HG03097 (cell line): ENCODE data around the gene TOE1.

Experiments
- ATAC-seq: cut with Tn5 transposase; IDR thresholded peaks from one replicate; pipeline ENCODE4 v1.9.1; 2021; ENCODE audit not compliant: unreplicated experiment, low FRiP score

Gene TOE1

DNA sequence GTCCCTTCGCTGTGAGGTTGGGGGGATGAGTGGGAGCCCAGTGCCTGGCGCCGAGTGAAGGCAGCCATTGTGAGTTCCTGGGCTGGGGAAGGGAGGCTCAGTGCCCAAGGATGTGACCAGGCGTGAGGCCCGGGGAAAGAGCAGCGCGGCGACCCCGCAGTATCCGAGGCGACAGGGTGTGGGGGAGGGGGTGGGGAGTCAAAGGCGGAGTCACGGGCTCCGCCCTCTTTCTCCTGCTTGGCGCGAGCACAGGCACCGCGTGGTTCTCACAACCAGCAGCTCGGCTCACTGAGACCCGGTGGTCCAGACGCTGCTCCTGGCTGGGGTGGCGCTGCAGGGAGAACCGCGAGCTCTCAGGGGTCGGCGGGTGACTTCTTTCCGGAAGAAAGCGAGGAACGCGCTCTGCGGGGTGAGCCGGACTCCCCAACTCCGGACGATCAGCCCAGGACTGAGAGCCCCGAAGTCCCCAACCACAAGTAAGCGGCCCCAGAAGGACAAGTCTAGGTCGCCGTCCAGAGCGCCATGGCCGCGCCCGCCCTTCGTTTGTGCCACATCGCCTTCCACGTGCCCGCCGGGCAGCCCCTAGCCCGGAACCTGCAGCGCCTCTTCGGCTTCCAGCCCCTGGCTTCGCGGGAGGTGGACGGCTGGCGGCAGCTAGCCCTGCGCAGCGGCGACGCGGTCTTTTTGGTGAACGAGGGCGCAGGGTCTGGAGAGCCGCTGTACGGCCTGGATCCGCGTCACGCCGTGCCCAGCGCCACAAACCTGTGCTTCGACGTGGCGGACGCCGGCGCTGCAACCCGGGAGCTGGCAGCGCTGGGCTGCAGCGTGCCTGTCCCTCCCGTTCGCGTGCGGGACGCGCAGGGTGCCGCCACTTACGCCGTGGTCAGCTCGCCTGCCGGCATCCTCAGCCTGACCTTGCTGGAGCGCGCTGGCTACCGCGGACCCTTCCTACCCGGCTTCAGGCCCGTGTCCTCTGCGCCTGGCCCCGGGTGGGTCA lies 13.0 kb upstream of the TOE1 start, which contains the start of gene HPDL:
Gene HPDL, plus strand, starts transcription at position 269 of the 997 bp plus-strand sequence. Its CDS starts 254 bp downstream, at position 523.
- no peak for ATAC-seq

DNA sequence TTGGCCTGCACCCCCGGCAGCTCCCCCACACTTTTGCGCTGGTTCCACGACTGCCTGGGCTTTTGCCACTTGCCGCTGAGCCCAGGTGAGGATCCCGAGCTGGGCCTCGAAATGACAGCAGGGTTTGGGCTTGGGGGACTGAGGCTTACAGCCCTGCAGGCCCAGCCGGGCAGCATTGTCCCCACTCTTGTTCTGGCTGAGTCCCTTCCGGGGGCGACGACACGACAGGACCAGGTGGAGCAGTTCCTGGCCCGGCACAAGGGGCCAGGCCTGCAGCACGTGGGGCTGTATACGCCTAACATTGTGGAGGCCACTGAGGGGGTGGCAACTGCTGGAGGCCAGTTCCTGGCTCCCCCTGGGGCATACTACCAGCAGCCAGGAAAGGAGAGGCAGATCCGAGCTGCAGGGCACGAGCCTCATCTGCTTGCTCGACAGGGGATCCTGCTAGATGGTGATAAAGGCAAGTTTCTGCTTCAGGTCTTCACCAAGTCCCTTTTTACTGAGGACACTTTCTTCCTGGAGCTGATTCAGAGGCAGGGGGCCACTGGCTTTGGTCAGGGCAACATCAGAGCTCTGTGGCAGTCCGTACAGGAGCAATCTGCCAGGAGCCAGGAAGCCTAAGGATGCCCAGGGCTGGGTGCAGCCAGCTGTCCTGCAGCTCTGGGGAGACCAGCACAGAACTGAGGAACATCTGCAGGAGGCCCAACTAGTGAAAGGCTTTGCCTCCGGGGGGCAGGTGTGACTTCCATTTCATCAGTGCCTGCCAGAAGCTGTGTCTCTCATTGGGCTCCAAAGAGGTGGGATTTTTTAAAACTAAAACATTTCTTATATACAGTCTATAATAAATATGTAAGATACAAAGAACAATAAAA lies 12.1 kb upstream of the TOE1 start:
- no peak for ATAC-seq

- no peak for ATAC-seq
Observed at GRCh38 chr1:45328680-45329079, 11.3 kb upstream of the TOE1 start.

- ATAC-seq, result no peak
Observed at GRCh38 chr1:45329445-45329844, 10.5 kb upstream of the TOE1 start.

DNA sequence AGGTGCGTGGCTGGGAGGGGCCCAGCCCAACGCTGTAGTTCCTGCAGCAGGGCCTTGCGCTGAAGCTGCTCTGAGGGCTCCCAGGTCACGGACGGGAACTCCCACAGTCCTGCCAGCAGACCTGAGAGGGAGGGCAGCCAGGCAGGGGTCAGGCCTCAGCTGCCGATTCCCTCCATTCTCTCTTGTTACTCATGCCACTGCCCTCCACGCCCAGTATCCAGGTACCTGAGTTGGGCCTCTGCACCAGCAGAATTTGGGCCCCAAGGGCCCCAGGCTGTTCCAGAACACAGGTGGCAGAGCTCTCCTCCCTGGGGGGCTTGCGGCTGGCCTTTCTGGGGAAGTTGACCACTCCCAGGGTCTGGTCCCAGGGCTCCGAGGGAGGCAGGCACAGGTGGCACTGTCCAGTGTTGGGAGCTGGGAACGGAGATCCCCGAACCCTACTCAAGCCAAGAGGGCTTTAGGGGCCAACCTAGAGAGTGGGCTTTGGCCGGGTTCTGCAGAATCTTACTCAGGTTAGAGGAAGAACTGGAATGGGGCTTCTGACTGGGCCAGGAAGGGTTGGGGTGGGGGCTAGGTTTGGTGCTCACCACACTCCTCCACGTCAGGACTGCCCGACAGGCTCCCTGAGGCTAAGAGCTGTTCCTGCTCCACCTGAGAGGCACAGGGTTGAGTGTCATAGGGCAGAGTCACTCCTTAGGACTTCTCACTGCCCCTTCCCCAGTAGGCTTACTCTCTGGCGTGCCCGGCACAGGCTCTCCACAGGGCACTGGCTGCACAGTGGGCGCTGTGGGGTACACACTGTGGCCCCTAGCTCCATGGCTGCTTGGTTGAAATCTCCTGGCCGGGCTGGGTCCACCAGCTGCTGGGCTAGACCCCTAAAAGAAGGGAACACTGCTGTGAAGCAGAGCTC lies 8.3 kb upstream of the TOE1 start:
- ATAC-seq, result no peak

DNA sequence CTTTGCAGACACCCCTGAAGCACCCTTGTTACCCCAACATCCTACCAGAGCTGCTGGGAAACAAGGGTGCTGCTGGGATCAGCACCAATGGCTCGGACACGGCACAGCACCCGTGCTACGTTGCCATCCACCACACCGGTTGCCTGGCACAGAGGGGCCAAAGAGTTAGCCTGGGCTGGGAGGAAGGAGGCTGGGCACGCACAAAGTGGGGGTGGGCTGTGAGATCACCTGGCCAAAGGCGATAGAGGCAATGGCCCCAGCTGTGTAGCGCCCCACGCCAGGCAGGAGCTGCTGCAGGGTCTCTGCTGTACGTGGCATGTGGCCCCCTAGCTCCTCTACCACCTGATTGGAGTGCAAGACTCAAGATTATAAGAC lies 7.6 kb upstream of the TOE1 start:
- no peak for ATAC-seq

GRCh38 chr1:45334308-45335245 lies 5.4 kb upstream of the TOE1 start:
- no peak for ATAC-seq

DNA sequence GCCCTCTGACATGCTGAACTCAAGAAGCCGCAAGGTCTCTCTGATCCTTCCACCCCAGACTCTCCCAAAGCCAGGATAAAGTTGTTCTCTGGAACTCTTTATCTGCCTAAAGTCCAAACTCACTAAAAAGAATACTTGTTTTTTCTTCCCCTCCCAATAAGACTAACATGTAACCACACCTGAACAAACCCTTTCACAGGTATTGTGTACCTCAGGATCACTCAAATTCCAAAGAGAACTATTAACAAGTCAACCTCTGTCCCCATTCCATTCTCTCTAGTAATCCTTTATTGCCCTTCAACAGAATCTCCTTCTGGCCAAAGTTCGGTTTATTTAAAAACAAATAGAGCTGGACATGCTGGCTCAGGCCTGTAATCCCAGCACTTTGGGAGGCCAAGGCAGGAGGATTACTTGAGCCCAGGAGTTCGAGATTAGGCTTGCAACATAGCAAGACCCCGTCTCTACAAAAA lies 4.1 kb upstream of the TOE1 start:
- ATAC-seq, result no peak

GRCh38 chr1:45337630-45338325 lies 2.2 kb upstream of the TOE1 start:
- no peak for ATAC-seq

DNA sequence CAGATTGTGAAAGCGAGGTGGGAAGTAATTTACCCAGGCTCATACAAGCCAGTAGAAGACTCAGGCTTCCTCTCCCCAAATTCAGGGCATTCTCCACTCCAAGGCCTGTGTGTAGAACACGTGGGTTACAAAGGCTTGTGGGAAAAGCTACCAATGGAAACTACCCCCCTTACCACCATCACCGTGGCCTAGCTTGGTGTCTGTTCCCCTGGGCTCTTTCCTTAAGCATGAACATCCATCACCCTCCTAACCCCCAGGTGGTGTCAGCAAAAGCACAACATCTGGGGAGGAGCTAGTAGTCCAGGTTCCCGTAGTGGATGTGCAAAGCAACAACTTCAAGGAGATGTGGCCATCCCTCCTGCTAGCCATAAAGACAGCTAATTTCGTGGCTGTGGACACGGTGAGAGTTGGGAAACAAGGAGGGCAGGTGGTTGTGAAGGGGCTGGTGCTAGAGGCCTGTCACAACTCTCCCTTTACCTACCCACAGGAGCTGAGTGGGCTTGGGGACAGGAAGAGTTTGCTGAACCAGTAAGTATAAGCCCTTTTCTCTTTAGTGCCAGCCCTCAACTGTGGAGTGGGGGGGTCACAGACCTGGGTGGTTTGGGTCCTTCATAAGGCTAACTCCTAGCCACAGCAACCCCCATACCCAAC lies 971 bp downstream of the TOE1 start:
- no peak for ATAC-seq

- ATAC-seq, result no peak
Observed at GRCh38 chr1:45344499-45344898, 4.5 kb downstream of the TOE1 start.

DNA sequence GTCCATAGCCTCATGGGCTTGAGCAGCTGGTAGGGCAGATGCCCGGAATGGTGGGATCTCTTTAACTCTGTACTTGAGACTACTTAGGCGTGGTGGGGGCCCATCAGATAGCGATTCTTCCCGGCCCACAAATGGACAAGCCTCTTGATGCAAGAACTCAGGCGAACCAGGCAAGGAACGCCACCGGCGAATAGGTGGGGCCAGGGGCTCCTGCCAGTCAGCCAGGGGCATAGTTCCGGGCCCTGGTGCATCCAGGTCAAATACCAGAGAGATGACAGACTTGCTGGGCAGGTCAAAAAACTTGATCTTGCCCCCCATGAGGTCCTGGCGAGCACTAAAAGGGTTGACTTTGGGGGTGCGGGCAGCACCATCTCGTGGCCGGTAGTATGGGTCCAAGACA lies 5.0 kb downstream of the TOE1 start:
- no peak for ATAC-seq

DNA sequence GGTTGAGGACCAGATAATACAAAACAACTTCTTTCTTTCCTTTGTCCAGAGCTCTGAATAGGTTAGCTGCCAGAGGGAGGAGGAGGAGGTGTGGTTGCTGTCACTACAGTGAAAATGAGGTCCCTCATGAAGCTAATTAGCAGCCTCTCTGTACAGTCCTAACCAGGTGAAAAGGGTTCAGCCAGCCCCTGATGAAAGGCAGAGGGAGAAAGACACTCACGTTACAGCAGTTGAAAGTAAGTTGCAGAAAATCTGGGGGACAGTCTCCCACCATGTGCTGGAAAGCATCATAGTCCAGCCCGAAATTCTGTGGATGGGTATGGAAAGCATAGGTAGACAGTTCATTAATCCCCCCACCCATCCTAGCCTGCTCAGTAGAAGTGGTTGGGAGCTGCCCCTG lies 6.5 kb downstream of the TOE1 start:
- no peak for ATAC-seq

DNA sequence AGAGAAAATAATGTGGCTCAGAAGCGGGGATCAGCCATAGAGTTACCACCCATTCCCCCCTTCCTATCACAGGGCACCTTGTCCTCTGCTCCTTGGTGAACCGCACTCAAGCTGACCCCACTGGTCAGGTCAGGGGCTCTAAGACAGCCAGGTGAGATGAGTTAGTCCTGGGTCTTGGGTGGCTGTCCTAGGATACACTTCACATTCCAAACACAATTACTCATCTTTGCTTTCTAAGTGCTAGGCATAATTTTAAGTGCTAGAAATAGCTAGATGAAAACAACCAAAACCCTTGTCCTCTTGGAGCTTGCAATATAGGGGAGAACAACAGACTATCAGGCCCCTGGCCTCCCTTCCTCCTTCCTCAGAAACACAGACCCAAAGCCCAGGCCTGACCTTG lies 8.1 kb downstream of the TOE1 start:
- ATAC-seq, result no peak

GRCh38 chr1:45348609-45348965 lies 8.6 kb downstream of the TOE1 start:
- ATAC-seq, result no peak

- ATAC-seq, result no peak
Observed at GRCh38 chr1:45348966-45349677, 9.2 kb downstream of the TOE1 start.

GRCh38 chr1:45351508-45351907 lies 11.5 kb downstream of the TOE1 start:
- ATAC-seq, result no peak

DNA sequence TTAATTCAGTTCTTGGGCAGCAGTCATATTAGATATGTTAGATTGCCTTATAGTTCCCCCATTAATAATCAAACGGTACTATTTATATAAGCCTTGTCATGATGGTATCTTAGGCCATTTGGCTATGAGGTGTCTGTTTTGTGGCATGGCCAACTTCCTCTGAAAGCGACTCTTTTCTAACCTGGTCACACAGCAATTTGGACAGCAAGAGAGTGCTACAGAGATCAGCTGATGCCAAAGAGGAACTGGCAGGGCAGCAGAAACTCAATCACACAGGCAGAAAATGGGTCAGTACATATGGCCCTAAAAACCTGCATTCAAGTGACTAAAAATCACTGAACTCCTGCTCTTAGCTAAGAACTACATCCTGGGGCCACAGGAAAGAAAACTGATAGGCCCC lies 13.7 kb downstream of the TOE1 start:
- no peak for ATAC-seq
